Right lobe of liver (tissue), 4 donors: ENCODE data around the gene SLC35D1.

ENCODE experiments used
- POLR2A ChIP-seq: fragments of 450-650 bp; IDR thresholded peaks from one replicate; pipeline ENCODE4 v1.6.1; 2017; ENCODE audit warnings: antibody characterized with exemption, mild to moderate bottlenecking
- TF ChIP-seq, protein P1 (sequence below), 4 donors: fragments of 200-600 bp in 3 of 4; fragments of 450-650 bp in 1 of 4; IDR thresholded peaks; one replicate each; pipeline versions ENCODE4 v1.5.1 to v1.8.0; 2016 to 2022; ENCODE audit warnings: antibody characterized with exemption in 4 of 4, mild to moderate bottlenecking in 2 of 4
- donor health status: DM: no; HTN: no; CAD: no.
- donor health status: DM: no; HTN: no; CAD: no.
- donor health status: DM: no; HTN: yes; CAD: no.

DNA sequence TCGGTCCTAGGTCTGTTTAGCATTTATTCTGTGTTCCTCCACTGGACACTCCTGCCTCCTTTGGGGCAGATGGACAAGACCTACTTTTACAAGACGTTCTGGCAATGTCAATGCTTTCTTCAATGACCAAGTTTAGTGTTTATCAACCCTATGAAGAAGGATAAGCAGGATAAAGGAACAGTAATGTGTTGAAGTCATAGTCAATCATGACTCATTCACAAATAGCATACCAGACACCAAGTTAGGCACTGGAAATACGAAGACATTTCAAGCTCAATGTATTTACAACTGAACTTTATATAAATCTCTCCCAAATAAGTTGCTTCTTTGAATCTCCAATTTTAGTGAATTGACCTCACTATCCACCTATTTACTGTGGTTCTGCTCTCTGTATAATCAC, 4.8 kb upstream of the SLC35D1 start:
- TF ChIP-seq, protein P1, sequence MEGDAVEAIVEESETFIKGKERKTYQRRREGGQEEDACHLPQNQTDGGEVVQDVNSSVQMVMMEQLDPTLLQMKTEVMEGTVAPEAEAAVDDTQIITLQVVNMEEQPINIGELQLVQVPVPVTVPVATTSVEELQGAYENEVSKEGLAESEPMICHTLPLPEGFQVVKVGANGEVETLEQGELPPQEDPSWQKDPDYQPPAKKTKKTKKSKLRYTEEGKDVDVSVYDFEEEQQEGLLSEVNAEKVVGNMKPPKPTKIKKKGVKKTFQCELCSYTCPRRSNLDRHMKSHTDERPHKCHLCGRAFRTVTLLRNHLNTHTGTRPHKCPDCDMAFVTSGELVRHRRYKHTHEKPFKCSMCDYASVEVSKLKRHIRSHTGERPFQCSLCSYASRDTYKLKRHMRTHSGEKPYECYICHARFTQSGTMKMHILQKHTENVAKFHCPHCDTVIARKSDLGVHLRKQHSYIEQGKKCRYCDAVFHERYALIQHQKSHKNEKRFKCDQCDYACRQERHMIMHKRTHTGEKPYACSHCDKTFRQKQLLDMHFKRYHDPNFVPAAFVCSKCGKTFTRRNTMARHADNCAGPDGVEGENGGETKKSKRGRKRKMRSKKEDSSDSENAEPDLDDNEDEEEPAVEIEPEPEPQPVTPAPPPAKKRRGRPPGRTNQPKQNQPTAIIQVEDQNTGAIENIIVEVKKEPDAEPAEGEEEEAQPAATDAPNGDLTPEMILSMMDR (IDR thresholded peaks at IDR 0.05), result no peak
- no peak for TF ChIP-seq POLR2A
